GM18907 (cell line): Measurements from ENCODE around the gene AGAP3.

ENCODE experiments used
- ATAC-seq: cut with Tn5 transposase; IDR thresholded peaks from one replicate; pipeline ENCODE4 v1.9.1; 2021; ENCODE audit warnings: mild to moderate bottlenecking, moderate library complexity; ENCODE audit not compliant: unreplicated experiment

AGAP3 gene

DNA sequence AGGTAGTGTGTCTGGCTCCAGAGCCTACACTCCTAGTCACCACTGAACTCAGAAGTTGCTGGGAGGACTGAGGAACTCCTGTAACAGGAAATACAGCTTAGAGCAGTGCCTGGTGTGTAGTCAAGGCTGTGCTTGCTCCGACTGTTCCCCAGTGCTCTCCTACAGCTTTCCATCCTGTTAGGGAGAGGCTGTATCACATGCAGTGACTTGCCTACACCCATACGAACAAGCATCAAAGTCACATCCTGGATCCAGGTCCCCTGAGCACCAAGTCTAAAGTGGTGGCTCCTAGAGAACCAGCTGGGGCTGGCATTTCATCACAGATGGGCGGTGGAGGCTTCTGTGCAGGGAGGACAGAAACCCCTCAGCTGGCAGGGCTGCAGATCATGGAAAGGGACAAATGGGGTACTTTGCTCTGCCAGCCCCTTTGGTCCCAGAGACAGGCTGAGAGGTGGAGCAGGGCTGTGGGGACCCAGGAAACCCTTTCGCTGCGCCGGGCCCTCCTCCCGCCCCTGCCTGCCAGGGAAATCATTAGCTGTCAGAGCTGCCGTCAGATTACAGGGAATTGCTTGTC lies 93.1 kb downstream of the AGAP3 start:
- no peak for ATAC-seq

- ATAC-seq: no peak
These were observed 93.7 kb downstream of the AGAP3 start for GRCh38 chr7:151179946-151180345.

- ATAC-seq: no peak
These were observed 94.7 kb downstream of the AGAP3 start for GRCh38 chr7:151181011-151181431.

GRCh38 chr7:151185762-151186639 lies 99.7 kb downstream of the AGAP3 start:
- ATAC-seq: no peak

GRCh38 chr7:151186640-151187408 lies 100.5 kb downstream of the AGAP3 start, which contains the start of gene ASB10:
Gene ASB10 (minus strand): TSS chr7:151187250. CDS start chr7:151187130, 120 bp downstream.
- ATAC-seq: no peak

DNA sequence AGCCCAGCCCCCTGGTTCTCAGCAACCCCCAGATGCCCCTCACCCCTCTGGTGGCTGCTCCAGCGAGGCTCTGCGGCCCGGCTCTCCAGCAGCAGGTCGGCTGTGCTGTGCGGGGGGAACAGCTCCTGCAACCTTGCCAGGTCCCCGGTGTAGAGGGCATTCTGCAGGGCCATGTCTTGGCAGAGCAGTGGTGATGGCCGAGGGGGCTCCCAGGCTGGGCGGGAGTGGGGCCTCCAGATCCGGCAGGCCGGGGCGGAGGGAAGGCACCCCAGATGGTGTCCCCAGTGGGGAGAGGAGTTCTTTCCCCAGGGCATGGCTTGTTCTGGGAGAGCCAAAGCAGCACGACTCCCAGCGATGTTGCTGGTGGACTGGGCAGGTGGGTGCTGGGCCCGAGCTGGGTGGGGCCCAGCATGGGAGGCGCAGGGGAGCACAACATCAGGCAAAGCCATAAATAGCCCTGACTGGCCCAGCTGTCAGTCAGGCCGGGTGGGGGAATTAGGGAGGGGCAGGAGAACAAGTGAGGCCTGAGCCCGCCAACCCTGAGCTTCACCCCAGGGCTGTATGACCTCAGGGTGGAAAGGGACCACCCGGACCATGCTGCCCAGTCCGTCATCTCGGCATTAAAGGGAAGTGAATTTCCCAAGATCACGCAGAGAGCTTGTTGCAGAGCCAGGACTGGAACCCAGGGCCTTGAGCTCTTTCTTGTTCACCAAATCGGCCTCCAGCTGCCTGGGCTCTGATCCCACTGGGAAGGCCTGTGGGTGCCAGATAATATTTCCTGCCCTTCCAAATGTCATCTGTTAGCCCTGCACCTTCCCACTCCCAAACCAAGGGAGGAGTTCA lies 101.4 kb downstream of the AGAP3 start:
- ATAC-seq: no peak

DNA sequence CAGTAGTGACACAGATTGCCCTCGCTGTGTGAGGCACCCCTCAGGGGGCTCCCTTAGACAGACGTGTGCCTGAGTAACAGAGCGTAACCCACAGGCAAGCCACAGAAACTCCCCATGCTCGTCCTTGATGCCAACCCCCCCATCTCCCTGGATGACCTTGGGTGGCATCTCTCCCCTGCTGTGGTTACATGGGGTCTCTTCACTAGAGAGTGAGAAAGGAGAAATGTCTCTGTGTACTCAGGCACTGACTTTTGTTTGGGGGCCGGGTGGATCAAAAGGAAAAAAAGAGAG lies 101.9 kb downstream of the AGAP3 start:
- ATAC-seq: no peak

- no peak for ATAC-seq
These were observed 102.8 kb downstream of the AGAP3 start for GRCh38 chr7:151189038-151189437.

GRCh38 chr7:151191544-151191943 lies 105.3 kb downstream of the AGAP3 start:
- ATAC-seq: no peak

GRCh38 chr7:151192002-151192539 lies 105.8 kb downstream of the AGAP3 start:
- ATAC-seq: no peak

GRCh38 chr7:151193203-151193978 lies 107.1 kb downstream of the AGAP3 start:
- ATAC-seq: no peak
